Measurements from ENCODE around the gene RUBCN. TPM values are rescaled to one million over a fixed set of nuclear protein-coding genes. Genes with fewer than 3 reads are reported as not detected.

Gene RUBCN
- total and polyA plus RNA-seq, 9 donors, result 9.5 to 36.2 (median 27.4) TPM

GRCh38 chr3:197737749-197738462 lies 1.2 kb upstream of the RUBCN start:
- no peak for DNase-seq
- TF ChIP-seq CTCF (IDR thresholded peaks at IDR 0.05) (no peak), POLR2A (IDR thresholded peaks at IDR 0.05) (no peak), EP300 (IDR thresholded peaks at IDR 0.05) (no peak)
- H3K4me1 ChIP-seq (ENCODE audit: insufficient read depth), result peaks cover 2% of the 10 kb centered on the region
- peak overlapping the region in 1 of 2 donors; percentile 49 for H3K27ac ChIP-seq
- 64 to 66% (median 64%) methylated on average over 11 of the region's 11 CpGs for WGBS, 3 donors
- H3K9me3 ChIP-seq, result no peaks in the 10 kb centered on the region
- H3K27me3 ChIP-seq, result no peaks in the 10 kb centered on the region
- no peak overlapping the region for H3K4me3 ChIP-seq
- H3K36me3 ChIP-seq, result no peaks in the 10 kb centered on the region
- intact Hi-C loops (cut with DNase I), result no loop called here

DNA sequence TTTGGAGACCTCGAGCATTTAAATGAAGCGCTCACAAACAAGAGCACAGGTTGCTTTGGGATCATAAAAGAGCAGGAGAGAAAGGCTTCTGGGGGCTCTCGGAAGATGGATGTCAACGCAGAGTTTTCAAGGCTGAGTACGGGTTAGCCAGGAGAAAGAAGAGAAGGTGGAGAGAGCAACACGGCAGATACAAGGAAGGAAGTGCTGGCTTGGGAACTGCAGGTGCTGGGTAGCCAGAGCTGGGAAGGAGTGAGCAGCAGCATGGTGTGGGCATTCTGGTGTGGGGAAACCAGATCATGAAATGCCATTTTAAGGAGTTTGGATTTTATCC lies 580 bp upstream of the RUBCN start:
- peaks cover 2% of the 10 kb centered on the region for H3K4me1 ChIP-seq (ENCODE audit: insufficient read depth)
- H3K27ac ChIP-seq, result peak overlapping the region in 1 of 2 donors; percentile 49
- no peak for TF ChIP-seq EP300 (IDR thresholded peaks at IDR 0.05)
- TF ChIP-seq POLR2A (IDR thresholded peaks at IDR 0.05), result no peak
- no peak for TF ChIP-seq CTCF (IDR thresholded peaks at IDR 0.05)
- H3K9me3 ChIP-seq, result no peaks in the 10 kb centered on the region
- WGBS, 3 donors, result 0 to 1% (median 1%) methylated on average over 6 of the region's 6 CpGs
- intact Hi-C loops (cut with DNase I), result no loop called here
- no peaks in the 10 kb centered on the region for H3K27me3 ChIP-seq
- no peaks in the 10 kb centered on the region for H3K36me3 ChIP-seq
- DNase-seq, result no peak
- H3K4me3 ChIP-seq, result peak overlapping the region; percentile 97

DNA sequence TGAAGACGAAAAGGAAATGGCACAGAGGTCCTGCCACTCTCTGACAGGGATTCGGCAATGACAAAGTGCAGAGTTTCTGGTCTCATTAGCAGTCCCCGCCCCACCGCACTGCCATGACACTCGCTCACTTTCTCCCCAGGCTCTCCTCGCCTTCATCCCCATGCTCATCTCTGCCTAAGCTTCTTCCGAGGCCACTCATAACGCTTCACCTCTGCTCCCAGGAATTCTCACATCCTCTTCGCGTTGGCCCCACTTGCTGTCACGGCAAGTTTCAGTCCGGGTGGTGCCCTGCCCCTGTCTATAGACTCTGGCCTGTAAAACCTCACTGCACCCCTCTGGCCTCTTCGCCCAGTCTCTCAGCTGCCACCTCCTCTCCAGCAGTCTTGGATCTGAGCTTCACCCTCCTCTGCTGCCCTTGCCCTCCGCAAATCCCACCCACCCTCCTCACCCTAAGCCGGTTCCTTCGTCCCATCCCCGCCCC lies 654 bp downstream of the RUBCN start:
- Histone ChIP-seq H3K27me3 (no peaks in the 10 kb centered on the region), H3K36me3 (no peaks in the 10 kb centered on the region), H3K27ac (peak overlapping the region; percentile 55 to 63), H3K4me1 (ENCODE audit: insufficient read depth) (peaks cover 2% of the 10 kb centered on the region), H3K9me3 (no peaks in the 10 kb centered on the region), H3K4me3 (peak overlapping the region; percentile 97)
- DNase-seq, result no peak
- WGBS, 3 donors, result 3 to 4% (median 3%) methylated on average over 17 of the region's 17 CpGs
- TF ChIP-seq POLR2A (IDR thresholded peaks at IDR 0.05), result no peak
- TF ChIP-seq EP300 (IDR thresholded peaks at IDR 0.05), result no peak
- no peak for TF ChIP-seq CTCF (IDR thresholded peaks at IDR 0.05)
- intact Hi-C loops (cut with DNase I), result no loop called here

GRCh38 chr3:197734667-197735318 lies 1.9 kb downstream of the RUBCN start:
- intact Hi-C loops (cut with DNase I), result no loop called here
- WGBS, 3 donors, result 75 to 89% (median 79%) methylated on average over 7 of the region's 7 CpGs

More at GRCh38 chr3:197734667-197735318, 1.9 kb downstream of the RUBCN start:
- Histone ChIP-seq H3K9me3 (no peaks in the 10 kb centered on the region), H3K4me3 (no peak overlapping the region), H3K27ac (no peak overlapping the region), H3K4me1 (ENCODE audit: insufficient read depth) (peaks cover 2% of the 10 kb centered on the region), H3K36me3 (no peaks in the 10 kb centered on the region), H3K27me3 (no peaks in the 10 kb centered on the region)
- TF ChIP-seq POLR2A (IDR thresholded peaks at IDR 0.05), result no peak
- TF ChIP-seq EP300 (IDR thresholded peaks at IDR 0.05), result no peak
- no peak for TF ChIP-seq CTCF (IDR thresholded peaks at IDR 0.05)
- DNase-seq, result no peak
